OCI-LY3 (cell line): ENCODE results near the gene NAA15.
A peak's percentile ranks its signal among the peaks of the same experiment; 100 is the strongest.

ENCODE experiments used
- H2AFZ ChIP-seq: fragments of 200-600, 300-600 bp; shearing (Covaris generic); 2 replicates; pipeline ENCODE4 v1.6.0; 2014; ENCODE audit warnings: antibody characterized with exemption, low read depth, low read length
- H3K27ac ChIP-seq: fragments of 200-600, 300-600 bp; sonication (generic); 2 replicates; pipeline ENCODE4 v1.5.1; 2014; ENCODE audit warnings: mild to moderate bottlenecking, low read length, moderate library complexity, mixed read lengths
- H3K27me3 ChIP-seq: fragments of 200-600, 300-600 bp; sonication (generic); 2 replicates; pipeline ENCODE4 v1.6.1; 2014; ENCODE audit warnings: low read depth, low read length, mixed read lengths
- H3K36me3 ChIP-seq: fragments of 200-600, 300-600 bp; sonication (generic); replicated peaks from 2 replicates; pipeline ENCODE3; 2014; ENCODE audit warnings: low read depth, low read length, mixed read lengths
- H3K4me1 ChIP-seq: fragments of 300-600, 200-600 bp; sonication (generic); 2 replicates; pipeline ENCODE4 v1.6.1; 2014; ENCODE audit warnings: low read length, mixed read lengths
- H3K4me2 ChIP-seq: fragments of 200-600, 300-600 bp; sonication (generic); 2 replicates; pipeline ENCODE4 v1.6.1; 2014; ENCODE audit warnings: low read length, mixed read lengths
- H3K4me3 ChIP-seq: fragments of 300-600, 200-600 bp; sonication (generic); 2 replicates; pipeline ENCODE4 v1.5.1; 2014; ENCODE audit warnings: antibody characterized with exemption, mild to moderate bottlenecking, low read length, moderate library complexity
- H3K79me2 ChIP-seq: fragments of 300-600, 200-600 bp; shearing (Covaris generic); 2 replicates; pipeline ENCODE4 v1.6.1; 2014; ENCODE audit warnings: mild to moderate bottlenecking, low read length, mixed read lengths
- H3K9ac ChIP-seq: fragments of 300-600, 200-600 bp; shearing (Covaris generic); 2 replicates; pipeline ENCODE4 v1.6.0; 2014; ENCODE audit warnings: mild to moderate bottlenecking, low read length, moderate library complexity
- H3K9me3 ChIP-seq: fragments of 200-600, 300-600 bp; shearing (Covaris generic); 2 replicates; pipeline ENCODE4 v1.6.1; 2014; ENCODE audit warnings: low read length, mixed read lengths; ENCODE audit not compliant: insufficient read depth
- H4K20me1 ChIP-seq: fragments of 200-600, 300-600 bp; sonication (generic); 2 replicates; pipeline ENCODE4 v1.6.1; 2016; ENCODE audit warnings: low read length, mixed read lengths; ENCODE audit not compliant: insufficient read depth
- CTCF ChIP-seq: fragments of 200-600, 300-600 bp; sonication (generic); IDR thresholded peaks from 2 replicates; pipeline ENCODE4 v1.5.1; 2014; ENCODE audit warnings: antibody characterized with exemption, low read length, low read depth
- EZH2phosphoT487 ChIP-seq: fragments of 200-600 bp; shearing (Covaris generic); IDR thresholded peaks from 2 replicates; pipeline ENCODE4 v1.6.1; 2018; ENCODE audit warnings: antibody characterized with exemption, mixed run types, low read depth

NAA15 gene

GRCh38 chr4:139453041-139453370 lies 151.7 kb downstream of the NAA15 start:
- Histone ChIP-seq H3K79me2 (peaks cover 10% of the 10 kb centered on the region), H3K36me3 (no peaks in the 10 kb centered on the region), H4K20me1 (no peaks in the 10 kb centered on the region), H3K9ac (peak overlapping the region; percentile 74), H3K9me3 (no peaks in the 10 kb centered on the region), H3K27ac (peak overlapping the region; percentile 81), H2AFZ (peak overlapping the region; percentile 83), H3K4me2 (peak overlapping the region; percentile 78), H3K4me3 (peak overlapping the region; percentile 80), H3K4me1 (peaks cover 33% of the 10 kb centered on the region), H3K27me3 (no peaks in the 10 kb centered on the region)
- no peak for TF ChIP-seq EZH2phosphoT487
- TF ChIP-seq CTCF = peak; percentile 62

- no peaks in the 10 kb centered on the region for H4K20me1 ChIP-seq
- H3K79me2 ChIP-seq = peaks cover 14% of the 10 kb centered on the region
- H2AFZ ChIP-seq = peak overlapping the region; percentile 83
- H3K4me2 ChIP-seq = peak overlapping the region; percentile 87
- H3K36me3 ChIP-seq = no peaks in the 10 kb centered on the region
- H3K27me3 ChIP-seq = no peaks in the 10 kb centered on the region
- peak overlapping the region; percentile 81 for H3K27ac ChIP-seq
- no peaks in the 10 kb centered on the region for H3K9me3 ChIP-seq
- H3K9ac ChIP-seq = peak overlapping the region; percentile 74
- H3K4me3 ChIP-seq = peak overlapping the region; percentile 80
- H3K4me1 ChIP-seq = peaks cover 33% of the 10 kb centered on the region
- TF ChIP-seq CTCF (peak; percentile 37; the same call in 1 of the 2 replicates), EZH2phosphoT487 (no peak)
Observed at GRCh38 chr4:139453371-139454110, 152.2 kb downstream of the NAA15 start.

DNA sequence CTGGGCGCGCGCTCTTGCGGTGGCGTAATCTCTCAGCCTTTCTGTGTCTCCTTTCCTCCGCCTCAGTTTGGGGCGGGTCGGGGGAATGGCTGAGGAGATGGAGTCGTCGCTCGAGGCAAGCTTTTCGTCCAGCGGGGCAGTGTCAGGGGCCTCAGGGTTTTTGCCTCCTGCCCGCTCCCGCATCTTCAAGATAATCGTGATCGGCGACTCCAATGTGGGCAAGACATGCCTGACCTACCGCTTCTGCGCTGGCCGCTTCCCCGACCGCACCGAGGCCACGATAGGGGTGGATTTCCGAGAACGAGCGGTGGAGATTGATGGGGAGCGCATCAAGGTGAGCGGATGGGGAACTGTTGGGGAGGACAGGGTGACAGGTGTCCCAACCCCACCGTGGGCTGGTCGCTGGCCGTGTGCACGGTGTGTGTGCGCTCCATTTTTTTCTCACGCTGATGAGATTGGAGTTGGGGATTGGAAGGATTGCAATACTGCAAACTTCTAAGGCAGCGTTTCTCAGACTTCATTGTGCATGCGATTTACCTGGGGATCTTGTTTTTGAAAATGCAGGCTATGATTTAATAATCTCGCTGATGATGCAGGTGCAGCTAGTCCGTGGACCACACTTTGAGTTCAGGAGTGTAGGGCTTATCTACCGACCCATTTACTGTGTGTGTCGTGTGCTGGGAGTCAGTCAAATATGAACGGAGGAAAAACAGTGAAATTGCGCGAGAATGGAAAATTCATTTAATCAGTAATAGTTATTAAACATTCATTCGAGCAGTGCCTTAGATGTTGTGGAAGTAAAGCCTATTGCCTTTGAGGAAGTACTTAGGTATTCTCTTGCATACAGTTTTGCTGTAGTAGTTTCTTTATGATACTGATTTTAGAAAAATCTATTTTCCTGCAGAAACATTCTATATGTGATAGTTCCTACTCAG lies 153.1 kb downstream of the NAA15 start, which contains the start of gene RAB33B:
TSS of gene RAB33B (plus strand) at position 11 of the 935 bp plus-strand sequence. CDS start at position 86, 75 bp downstream.
- H3K9me3 ChIP-seq = no peaks in the 10 kb centered on the region
- H3K27me3 ChIP-seq = no peaks in the 10 kb centered on the region
- H3K4me3 ChIP-seq = peak within 1 kb of the TSS; percentile 80
- TF ChIP-seq CTCF (no peak), EZH2phosphoT487 (no peak)
- peak within 1 kb of the TSS; percentile 83 for H2AFZ ChIP-seq
- peaks cover 33% of the 10 kb centered on the region for H3K4me1 ChIP-seq
- peak within 1 kb of the TSS; percentile 81 for H3K27ac ChIP-seq
- peak within 1 kb of the TSS; percentile 87 for H3K4me2 ChIP-seq
- peaks cover 15% of the 10 kb centered on the region for H3K79me2 ChIP-seq
- H3K9ac ChIP-seq = peak within 1 kb of the TSS; percentile 74
- no peaks in the 10 kb centered on the region for H3K36me3 ChIP-seq
- no peaks in the 10 kb centered on the region for H4K20me1 ChIP-seq

- TF ChIP-seq EZH2phosphoT487 (no peak), CTCF (no peak)
- no peaks in the 10 kb centered on the region for H3K27me3 ChIP-seq
- H3K9me3 ChIP-seq = no peaks in the 10 kb centered on the region
- no peaks in the 10 kb centered on the region for H3K36me3 ChIP-seq
- H3K4me3 ChIP-seq = peak overlapping the region; percentile 80
- no peak overlapping the region for H2AFZ ChIP-seq
- H3K9ac ChIP-seq = peak overlapping the region; percentile 74
- H3K79me2 ChIP-seq = peaks cover 15% of the 10 kb centered on the region
- H4K20me1 ChIP-seq = no peaks in the 10 kb centered on the region
- no peak overlapping the region for H3K27ac ChIP-seq
- H3K4me2 ChIP-seq = peak overlapping the region; percentile 87
- H3K4me1 ChIP-seq = peaks cover 33% of the 10 kb centered on the region
Observed at GRCh38 chr4:139455126-139455538, 153.8 kb downstream of the NAA15 start.
